SU-DHL-6 (cell line): Measurements from ENCODE around the gene GRID2.

Experiments used
- EZH2phosphoT487 ChIP-seq: fragments of 200-600 bp; sonication (generic), shearing (Covaris generic); conservative IDR thresholded peaks from 2 replicates; pipeline ENCODE4 v1.6.1; 2018; ENCODE audit warnings: mild to moderate bottlenecking, antibody characterized with exemption, low read length, moderate library complexity, mixed read lengths
- TF ChIP-seq, protein P1 (sequence below): fragments of 200-600 bp; sonication (generic); IDR thresholded peaks from one replicate; pipeline ENCODE4 v1.5.1; 2017; ENCODE audit warnings: antibody characterized with exemption, mild to moderate bottlenecking, low read length, moderate library complexity; ENCODE audit not compliant: insufficient read depth, poor library complexity, severe bottlenecking

DNA sequence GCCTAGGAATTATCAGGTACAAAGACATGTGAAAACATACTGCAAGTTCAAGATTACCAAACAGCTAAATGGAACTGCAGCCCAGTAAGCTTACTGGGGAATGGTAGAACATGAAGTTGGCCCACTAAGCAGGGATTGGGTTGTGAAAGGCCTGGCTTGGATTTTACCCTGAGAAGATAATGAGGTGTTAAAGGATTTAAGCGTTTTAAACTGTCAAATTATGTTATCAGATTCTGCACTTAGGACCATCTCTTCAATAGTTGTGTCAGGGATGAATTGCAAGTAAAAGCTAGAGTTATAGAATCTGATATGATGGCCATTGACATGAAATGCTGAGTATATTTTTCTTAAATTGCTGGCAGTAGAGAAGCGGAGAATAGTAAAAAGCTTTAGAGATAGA, 225.7 kb downstream of the GRID2 start:
- TF ChIP-seq, protein P1, sequence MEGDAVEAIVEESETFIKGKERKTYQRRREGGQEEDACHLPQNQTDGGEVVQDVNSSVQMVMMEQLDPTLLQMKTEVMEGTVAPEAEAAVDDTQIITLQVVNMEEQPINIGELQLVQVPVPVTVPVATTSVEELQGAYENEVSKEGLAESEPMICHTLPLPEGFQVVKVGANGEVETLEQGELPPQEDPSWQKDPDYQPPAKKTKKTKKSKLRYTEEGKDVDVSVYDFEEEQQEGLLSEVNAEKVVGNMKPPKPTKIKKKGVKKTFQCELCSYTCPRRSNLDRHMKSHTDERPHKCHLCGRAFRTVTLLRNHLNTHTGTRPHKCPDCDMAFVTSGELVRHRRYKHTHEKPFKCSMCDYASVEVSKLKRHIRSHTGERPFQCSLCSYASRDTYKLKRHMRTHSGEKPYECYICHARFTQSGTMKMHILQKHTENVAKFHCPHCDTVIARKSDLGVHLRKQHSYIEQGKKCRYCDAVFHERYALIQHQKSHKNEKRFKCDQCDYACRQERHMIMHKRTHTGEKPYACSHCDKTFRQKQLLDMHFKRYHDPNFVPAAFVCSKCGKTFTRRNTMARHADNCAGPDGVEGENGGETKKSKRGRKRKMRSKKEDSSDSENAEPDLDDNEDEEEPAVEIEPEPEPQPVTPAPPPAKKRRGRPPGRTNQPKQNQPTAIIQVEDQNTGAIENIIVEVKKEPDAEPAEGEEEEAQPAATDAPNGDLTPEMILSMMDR: no peak
- no peak for TF ChIP-seq EZH2phosphoT487
